HepG2 (cell line): ENCODE data around the gene TEX48. TPM values are rescaled to one million over a fixed set of nuclear protein-coding genes. Genes with fewer than 3 reads are reported as not detected.

Experiments
- ATF6 ChIP-seq: sonication (generic); formaldehyde crosslinking; conservative IDR thresholded peaks from 2 replicates; pipeline ENCODE4 v1.4.0; 2020; ENCODE audit warnings: missing genetic modification reagents
- DPF2 ChIP-seq: sonication (generic); formaldehyde crosslinking; IDR thresholded peaks from 2 replicates; pipeline ENCODE4 v1.4.0; 2020; ENCODE audit warnings: mild to moderate bottlenecking, low read depth, missing genetic modification reagents, borderline replicate concordance
- FOSL1 ChIP-seq: sonication (generic); formaldehyde crosslinking; IDR thresholded peaks from 2 replicates; pipeline ENCODE4 v1.9.0; 2021; ENCODE audit warnings: missing genetic modification reagents, borderline replicate concordance
- HIVEP1 ChIP-seq: sonication (generic); formaldehyde crosslinking; IDR thresholded peaks from 2 replicates; pipeline ENCODE4 v1.4.0; 2020; ENCODE audit warnings: mild to moderate bottlenecking, missing genetic modification reagents
- LCORL ChIP-seq, 2 experiments: fragments of 450-650 bp in 1 of 2; sonication (generic) in 1 of 2; formaldehyde crosslinking in 1 of 2; IDR thresholded peaks; 2 replicates each; pipeline versions ENCODE4 v1.5.0 to v1.6.1; 2017 to 2020; ENCODE audit warnings: antibody characterized with exemption in 1 of 2, missing genetic modification reagents in 1 of 2
- RNF2 ChIP-seq: fragments of 450-650 bp; conservative IDR thresholded peaks from 2 replicates; pipeline ENCODE4 v1.6.1; 2016; ENCODE audit warnings: low read depth
- TAF1 ChIP-seq: sonication (generic); formaldehyde crosslinking; IDR thresholded peaks from 2 replicates; pipeline ENCODE4 v1.4.0; 2020; ENCODE audit warnings: missing genetic modification reagents
- TFAP4 ChIP-seq: sonication (generic); IDR thresholded peaks from 2 replicates; pipeline ENCODE4 v1.6.1; 2016; ENCODE audit warnings: low read depth, borderline replicate concordance
- ZC3H13 ChIP-seq: sonication (generic); formaldehyde crosslinking; IDR thresholded peaks from 2 replicates; pipeline ENCODE4 v1.8.1; 2023; ENCODE audit warnings: mild to moderate bottlenecking, missing genetic modification reagents, moderate library complexity
- ZFP36L1 ChIP-seq: sonication (generic); formaldehyde crosslinking; IDR thresholded peaks from 2 replicates; pipeline ENCODE4 v1.8.0; 2022; ENCODE audit warnings: mild to moderate bottlenecking, missing genetic modification reagents, moderate library complexity
- ZFP91 ChIP-seq: sonication (generic); formaldehyde crosslinking; IDR thresholded peaks from 2 replicates; pipeline ENCODE4 v1.9.0; 2022; ENCODE audit warnings: missing genetic modification reagents, mild to moderate bottlenecking, borderline replicate concordance
- ZNF18 ChIP-seq: sonication (generic); formaldehyde crosslinking; IDR thresholded peaks from 2 replicates; pipeline ENCODE4 v1.8.0; 2022; ENCODE audit warnings: mild to moderate bottlenecking, missing genetic modification reagents; ENCODE audit not compliant: insufficient replicate concordance
- ZNF224 ChIP-seq: sonication (generic); formaldehyde crosslinking; IDR thresholded peaks from 2 replicates; pipeline ENCODE4 v1.5.0; 2020; ENCODE audit warnings: mild to moderate bottlenecking, missing genetic modification reagents
- ZNF251 ChIP-seq: sonication (generic); formaldehyde crosslinking; IDR thresholded peaks from 2 replicates; pipeline ENCODE4 v1.9.0; 2021; ENCODE audit warnings: mild to moderate bottlenecking, missing genetic modification reagents
- ZNF354B ChIP-seq: sonication (generic); formaldehyde crosslinking; IDR thresholded peaks from 2 replicates; pipeline ENCODE4 v1.8.0; 2022; ENCODE audit warnings: mild to moderate bottlenecking, missing genetic modification reagents
- ZNF362 ChIP-seq: sonication (generic); formaldehyde crosslinking; IDR thresholded peaks from 2 replicates; pipeline ENCODE4 v1.4.0; 2020; ENCODE audit warnings: missing genetic modification reagents, mild to moderate bottlenecking, borderline replicate concordance
- ZNF639 ChIP-seq: conservative IDR thresholded peaks from 2 replicates; pipeline ENCODE4 v1.6.1; 2018; ENCODE audit warnings: missing genetic modification reagents
- ZNF644 ChIP-seq: IDR thresholded peaks from 2 replicates; pipeline ENCODE4 v1.6.1; 2016; ENCODE audit warnings: low read depth
- polyA plus RNA-seq, 8 experiments: library from polyadenylated mRNA; depleted of rRNA in 3 of 8; stranded (reverse) in 7 of 8; unstranded in 1 of 8; fragments of >200 nt; fragmentation: Illumina TruSeq in 4 of 8; extraction: Trizol in 4 of 8; gene quantifications; 2 replicates each; pipeline versions ENCODE4 v1.2.1 to v1.2.3, GENCODE V29; 2011 to 2016; ENCODE audit warnings: low read depth in 4 of 8, missing spikeins in 1 of 8, mixed read lengths in 1 of 8; ENCODE audit not compliant: insufficient read depth in 1 of 8
- total RNA-seq, 5 experiments: library from RNA; depleted of rRNA; stranded (reverse); fragments of >200 nt; fragmentation: Illumina TruSeq; extraction: Trizol; gene quantifications; 2 replicates each; pipeline ENCODE4 v1.2.3, GENCODE V29; 2016; ENCODE audit warnings: low read depth in 1 of 5

TEX48 gene
- total and polyA plus RNA-seq, 2 of the 13 experiments (the other 11 are each of a cell fraction or from before 2014, with no cell fraction given), result not detected

- peak; percentile 96 for TF ChIP-seq ZNF18 (CRISPR knock-in tag)
- peak; percentile 98 for TF ChIP-seq DPF2
- TF ChIP-seq ZNF354B (CRISPR knock-in tag), result no peak
- TF ChIP-seq TAF1 (CRISPR knock-in tag), result peak; percentile 38; the same call in 1 of the 2 replicates
- peak; percentile 73; the same call in 1 of the 2 replicates for TF ChIP-seq HIVEP1 (CRISPR knock-in tag)
- TF ChIP-seq ZNF639 (CRISPR knock-in tag), result peak; percentile 68; the same call in 1 of the 2 replicates
- TF ChIP-seq ZNF362 (CRISPR knock-in tag), result peak; percentile 76; the same call in 1 of the 2 replicates
- peak; percentile 73 for TF ChIP-seq ZFP91 (CRISPR knock-in tag)
- TF ChIP-seq ZC3H13 (CRISPR knock-in tag), result no peak
- TF ChIP-seq ZFP36L1 (CRISPR knock-in tag), result no peak; the same call in 1 of the 2 replicates
- TF ChIP-seq TFAP4, result peak; percentile 95
- no peak for TF ChIP-seq LCORL (IDR thresholded peaks at IDR 0.05)
- peak; percentile 85 for TF ChIP-seq LCORL (CRISPR knock-in tag; IDR thresholded peaks at IDR 0.05)
- peak; percentile 78 for TF ChIP-seq RNF2
- TF ChIP-seq ZNF644 (CRISPR knock-in tag), result peak; percentile 80; the same call in 1 of the 2 replicates
- TF ChIP-seq ZNF224 (CRISPR knock-in tag), result peak; percentile 26; the same call in 1 of the 2 replicates
- TF ChIP-seq ATF6 (CRISPR knock-in tag), result no peak
- TF ChIP-seq FOSL1 (CRISPR knock-in tag), result no peak
- no peak for TF ChIP-seq ZNF251 (CRISPR knock-in tag)
These were observed 39.6 kb upstream of the TEX48 start (continued) for GRCh38 chr9:114721491-114722079.
